H1 (cell line): Measurements from ENCODE around the gene PAOX. TPM values are rescaled to one million over a fixed set of nuclear protein-coding genes. Genes with fewer than 3 reads are reported as not detected.
A peak's percentile ranks its signal among the peaks of the same experiment; 100 is the strongest.

Experiments used
- CTCF ChIA-PET: fragments of 300-600 bp; sonication (Branson Sonifier 250); formaldehyde crosslinking; loops from one replicate; lab custom pipeline; 2021; ENCODE audit not compliant: partially characterized antibody; lab: Charles Lee
- POLR2A ChIA-PET: fragments of 300-600 bp; sonication (Branson Sonifier 250); formaldehyde crosslinking; loops from one replicate; lab custom pipeline; 2021; ENCODE audit warnings: inconsistent platforms; ENCODE audit not compliant: partially characterized antibody; lab: Charles Lee
- DNase-seq, 2 experiments: peaks; one replicate each; pipeline versions ENCODE4 v3.0.0 to v3.0.0-alpha.2; 2010 to 2022; ENCODE audit warnings: low spot score in 2 of 2, low read depth in 1 of 2, mixed read lengths in 1 of 2
- FAIRE-seq: peaks from 2 replicates; lab custom pipeline; 2011; peaks lifted over from hg19 to GRCh38; lab: Jason Lieb, UNC
- H2AFZ ChIP-seq: 2 replicates; pipeline ENCODE4 v1.8.1; 2012; ENCODE audit warnings: low read length, inconsistent platforms
- H2AK5ac ChIP-seq: 2 replicates; pipeline ENCODE4 v1.6.1; 2013; ENCODE audit warnings: low read depth, low read length
- H2BK120ac ChIP-seq: replicated peaks from 2 replicates; pipeline ENCODE3; 2013; ENCODE audit warnings: low read depth, low read length, inconsistent platforms
- H2BK12ac ChIP-seq: 2 replicates; pipeline ENCODE4 v1.6.1; 2013; ENCODE audit warnings: low read depth, low read length
- H2BK15ac ChIP-seq: 2 replicates; pipeline ENCODE4 v1.6.1; 2013; ENCODE audit warnings: low read length
- H2BK20ac ChIP-seq: 2 replicates; pipeline ENCODE4 v1.6.1; 2013; ENCODE audit warnings: low read length
- H2BK5ac ChIP-seq: 2 replicates; pipeline ENCODE4 v1.6.1; 2013; ENCODE audit warnings: low read depth, low read length
- H3K14ac ChIP-seq: 2 replicates; pipeline ENCODE4 v1.6.1; 2013; ENCODE audit warnings: inconsistent platforms; ENCODE audit not compliant: insufficient read length
- H3K18ac ChIP-seq: 2 replicates; pipeline ENCODE4 v1.6.1; 2013; ENCODE audit warnings: low read length; ENCODE audit errors: extremely low read depth
- H3K23ac ChIP-seq: 2 replicates; pipeline ENCODE4 v1.6.1; 2013; ENCODE audit warnings: inconsistent platforms; ENCODE audit not compliant: insufficient read length
- H3K23me2 ChIP-seq: 2 replicates; pipeline ENCODE4 v1.6.1; 2013; ENCODE audit warnings: low read depth, low read length
- H3K27ac ChIP-seq: 2 replicates; pipeline ENCODE4 v1.6.1; 2011; ENCODE audit warnings: low read depth, low read length, inconsistent platforms
- H3K27me3 ChIP-seq, 4 experiments: replicated peaks in 1 of 4; 1 replicate in 1 of 4; 2 replicates in 3 of 4; pipeline versions ENCODE4 v1.6.1 to v1.8.1; 2011 to 2013; ENCODE audit warnings: low read length in 3 of 4, mild to moderate bottlenecking in 3 of 4, inconsistent platforms in 2 of 4, mixed read lengths in 2 of 4, moderate library complexity in 1 of 4; ENCODE audit not compliant: control insufficient read depth in 3 of 4, insufficient read depth in 3 of 4; ENCODE audit errors: extremely low read depth in 1 of 4
- H3K36me3 ChIP-seq, 4 experiments: 2 replicates each; pipeline versions ENCODE4 v1.6.1 to v1.8.1; 2011 to 2013; ENCODE audit warnings: mild to moderate bottlenecking in 4 of 4, low read length in 3 of 4, moderate library complexity in 2 of 4, control low read depth in 1 of 4, inconsistent platforms in 1 of 4; ENCODE audit not compliant: insufficient read depth in 4 of 4, control insufficient read depth in 2 of 4
- H3K4ac ChIP-seq: replicated peaks from 2 replicates; pipeline ENCODE3; 2013; ENCODE audit warnings: low read length, low read depth, mixed read lengths, inconsistent platforms; ENCODE audit not compliant: insufficient read length
- H3K4me1 ChIP-seq, 4 experiments: replicated peaks in 1 of 4; 1 replicate in 1 of 4; 2 replicates in 3 of 4; pipeline versions ENCODE4 v1.6.1 to v1.8.1; 2011 to 2013; ENCODE audit warnings: low read length in 3 of 4, inconsistent platforms in 2 of 4, mixed read lengths in 1 of 4; ENCODE audit not compliant: insufficient read depth in 4 of 4, control insufficient read depth in 3 of 4
- H3K4me2 ChIP-seq, 2 experiments: 2 replicates each; pipeline versions ENCODE4 v1.6.1 to v1.8.1; 2011 to 2013; ENCODE audit warnings: low read depth in 2 of 2, low read length in 2 of 2, control low read depth in 1 of 2, inconsistent platforms in 1 of 2, mild to moderate bottlenecking in 1 of 2; ENCODE audit not compliant: insufficient read depth in 1 of 2
- H3K4me3 ChIP-seq, 4 experiments: fragments of 200-600, 300-600 bp in 1 of 4; sonication (generic), shearing (Covaris generic), sonication (Bioruptor Twin) in 1 of 4; 2 replicates each; pipeline versions ENCODE4 v1.5.1 to v1.8.1; 2011 to 2016; ENCODE audit warnings: low read length in 4 of 4, low read depth in 3 of 4, control low read depth in 2 of 4, inconsistent platforms in 2 of 4, mild to moderate bottlenecking in 2 of 4, mixed read lengths in 1 of 4, moderate library complexity in 1 of 4; ENCODE audit not compliant: insufficient read depth in 2 of 4; ENCODE audit errors: extremely low read depth in 1 of 4
- H3K56ac ChIP-seq: replicated peaks from 2 replicates; pipeline ENCODE3; 2013; ENCODE audit warnings: low read depth, mild to moderate bottlenecking, mixed read lengths, low read length, inconsistent platforms; ENCODE audit not compliant: insufficient read length
- H3K79me1 ChIP-seq: 2 replicates; pipeline ENCODE4 v1.6.1; 2013; ENCODE audit warnings: low read depth, low read length, control low read depth
- H3K79me2 ChIP-seq, 2 experiments: 2 replicates each; pipeline versions ENCODE4 v1.6.1 to v1.8.1; 2012 to 2013; ENCODE audit warnings: low read length in 2 of 2, mild to moderate bottlenecking in 2 of 2, inconsistent platforms in 1 of 2; ENCODE audit not compliant: insufficient read depth in 2 of 2, control insufficient read depth in 1 of 2
- H3K9ac ChIP-seq, 4 experiments: replicated peaks in 1 of 4; 1 replicate in 1 of 4; 2 replicates in 3 of 4; pipeline versions ENCODE4 v1.6.1 to v1.8.1; 2011 to 2013; ENCODE audit warnings: low read depth in 3 of 4, low read length in 3 of 4, control low read depth in 2 of 4, mild to moderate bottlenecking in 2 of 4, moderate library complexity in 2 of 4, inconsistent platforms in 1 of 4; ENCODE audit errors: extremely low read depth in 1 of 4
- H3K9me3 ChIP-seq, 2 experiments: 2 replicates each; pipeline versions ENCODE4 v1.6.1 to v1.8.1; 2012 to 2013; ENCODE audit warnings: mild to moderate bottlenecking in 2 of 2, moderate library complexity in 2 of 2, control low read depth in 1 of 2, inconsistent platforms in 1 of 2, low read depth in 1 of 2, low read length in 1 of 2, mixed read lengths in 1 of 2; ENCODE audit not compliant: insufficient read depth in 2 of 2
- H4K20me1 ChIP-seq, 2 experiments: replicated peaks in 1 of 2; 2 replicates each; pipeline versions ENCODE3 to v1.8.1; 2011 to 2013; ENCODE audit warnings: inconsistent platforms in 2 of 2, low read length in 2 of 2, mild to moderate bottlenecking in 1 of 2; ENCODE audit not compliant: insufficient read depth in 2 of 2, control insufficient read depth in 1 of 2
- H4K5ac ChIP-seq: 2 replicates; pipeline ENCODE4 v1.6.1; 2013; ENCODE audit warnings: low read length, low read depth, mixed read lengths, inconsistent platforms; ENCODE audit not compliant: insufficient read length
- H4K8ac ChIP-seq: 2 replicates; pipeline ENCODE4 v1.8.0; 2013; ENCODE audit warnings: mild to moderate bottlenecking, moderate library complexity, low read length, inconsistent platforms; ENCODE audit not compliant: insufficient read depth; ENCODE audit errors: extremely low read depth
- H4K91ac ChIP-seq: replicated peaks from 2 replicates; pipeline ENCODE3; 2013; ENCODE audit warnings: low read length, mixed read lengths, inconsistent platforms; ENCODE audit not compliant: insufficient read length
- BCL11A ChIP-seq, 2 experiments: IDR thresholded peaks; one replicate each; pipeline ENCODE4 v1.6.1; 2011; ENCODE audit warnings: low read depth in 2 of 2, low read length in 2 of 2, mild to moderate bottlenecking in 2 of 2
- CBX5 ChIP-seq: fragments of 300-800, 300-1000 bp; sonication (generic); IDR thresholded peaks from 2 replicates; pipeline ENCODE4 v1.7.1; 2016; ENCODE audit warnings: antibody characterized with exemption, low read length, low read depth
- CREB1 ChIP-seq: IDR thresholded peaks from 2 replicates; pipeline ENCODE4 v1.6.1; 2012; ENCODE audit warnings: inconsistent platforms
- E2F6 ChIP-seq: IDR thresholded peaks from 2 replicates; pipeline ENCODE4 v1.6.1; 2012; ENCODE audit warnings: inconsistent platforms
- KDM1A ChIP-seq: fragments of 200-600, 300-600 bp; sonication (generic); IDR thresholded peaks from 2 replicates; pipeline ENCODE4 v1.7.1; 2016; ENCODE audit warnings: mild to moderate bottlenecking, low read length, borderline replicate concordance
- NANOG ChIP-seq: IDR thresholded peaks from 2 replicates; pipeline ENCODE4 v1.6.1; 2011; ENCODE audit warnings: low read length, low read depth, mild to moderate bottlenecking, inconsistent platforms; ENCODE audit not compliant: insufficient read depth, poor library complexity, severe bottlenecking
- NRF1 ChIP-seq: IDR thresholded peaks from 2 replicates; pipeline ENCODE4 v1.6.1; 2011; ENCODE audit warnings: mild to moderate bottlenecking, low read depth, low read length, improper control_type of control experiment
- TAF1 ChIP-seq: IDR thresholded peaks from 2 replicates; pipeline ENCODE4 v1.6.1; 2011; ENCODE audit warnings: mild to moderate bottlenecking, low read depth, low read length
- YY1 ChIP-seq: IDR thresholded peaks from 2 replicates; pipeline ENCODE4 v1.6.1; 2011; ENCODE audit warnings: low read depth, mild to moderate bottlenecking, low read length
- WGBS, 2 experiments: shearing (Covaris generic) in 1 of 2; methylation state at CpG; one replicate each; pipeline versions ENCODE4 v1.1.6 to v1.1.7; 2013 to 2015; ENCODE audit warnings: low lambda C conversion rate in 2 of 2, mixed read lengths in 2 of 2, inconsistent platforms in 1 of 2, low coverage in 1 of 2, missing lambda C conversion rate in 1 of 2; ENCODE audit not compliant: insufficient replicate concordance in 2 of 2, insufficient coverage in 1 of 2, insufficient read length in 1 of 2; ENCODE audit errors: extremely low coverage in 1 of 2, missing lambda C conversion rate in 1 of 2; 5-methylcytosine and 5-hydroxymethylcytosine counted together
- polyA plus RNA-seq, 7 experiments: library from polyadenylated mRNA; depleted of rRNA in 3 of 7; stranded (reverse) in 5 of 7; unstranded in 2 of 7; fragments of >200 nt in 5 of 7; fragments of 200-250 nt in 2 of 7; gene quantifications; 1 replicate in 5 of 7; 2 replicates in 1 of 7; 4 replicates in 1 of 7; pipeline versions ENCODE4 v1.2.1 to v1.2.3, GENCODE V29; 2011 to 2013; ENCODE audit warnings: missing spikeins in 2 of 7, mixed read lengths in 2 of 7
- total RNA-seq: library from RNA; stranded (reverse); fragmentation: NEBNext Ultra II Directional; extraction: Animal tissue kit (Norgen Biotek cat#: 25700); gene quantifications from 2 replicates; pipeline ENCODE4 v1.2.1, GENCODE V29; 2021

Gene PAOX
- total and polyA plus RNA-seq, 2 of the 8 experiments (the other 6 are each of a cell fraction or from before 2014, with no cell fraction given) = 3.7 to 4.3 TPM

GRCh38 chr10:133422807-133423771 is 44.0 kb downstream of the PAOX start:
- CTCF ChIA-PET = no interaction called here

More at GRCh38 chr10:133422807-133423771, 44.0 kb downstream of the PAOX start:
- FAIRE-seq (no peak), DNase-seq (peak in 1 of 2 experiments; percentile 63)
- no peak overlapping the region for H2AK5ac ChIP-seq
- H3K4me2 ChIP-seq = peak overlapping the region; percentile 35 to 65
- no peak overlapping the region for H3K18ac ChIP-seq
- H2BK15ac ChIP-seq = no peak overlapping the region
- no peak overlapping the region for H3K23ac ChIP-seq
- no peak overlapping the region for H2AFZ ChIP-seq
- H4K5ac ChIP-seq = no peak overlapping the region
- 48% methylated on average over 20 of the region's 88 CpGs; no CpG with 5 or more reads in 1 of the 2 experiments for WGBS, 2 experiments
- H3K56ac ChIP-seq = no peak overlapping the region
- TF ChIP-seq NRF1 (no peak), KDM1A (no peak), NANOG (no peak), CREB1 (no peak), BCL11A (IDR thresholded peaks at IDR 0.05; ENCODE audit: low read depth in 2 of 2, low read length in 2 of 2) (no peak), TAF1 (no peak), YY1 (no peak), E2F6 (peak; percentile 3; the same call in 1 of the 2 replicates), CBX5 (no peak)
- 0 out of 2 replicates have a peak overlapping the region, but pooled peaks have one; percentile 25 for H4K8ac ChIP-seq
- H2BK120ac ChIP-seq = no peak overlapping the region
- peaks cover 3% of the 10 kb centered on the region; the same call in 1 of the 2 replicates for H3K23me2 ChIP-seq
- no peaks in the 10 kb centered on the region for H3K79me1 ChIP-seq
- peaks cover 0 to 3% of the 10 kb centered on the region in 2 experiments; a peak in 1 of 4 replicates for H3K9me3 ChIP-seq
- no peak overlapping the region for H2BK5ac ChIP-seq
- POLR2A ChIA-PET = interaction anchor here (0.7 to 1.5 kb wide), 5 partner anchors 29 to 109 kb away, joined by 3 to 4 read pairs (median 3); partner anchors contain the start of genes MTG1, PAOX and PRAP1
- H4K20me1 ChIP-seq = peaks cover 5 to 22% of the 10 kb centered on the region in 2 experiments
- H3K9ac ChIP-seq = no peak overlapping the region
- H3K4me1 ChIP-seq = peaks cover 0 to 6% (median 0%) of the 10 kb centered on the region in 4 experiments; a peak in 2 of 7 replicates
- H3K27ac ChIP-seq = no peak overlapping the region
- H2BK12ac ChIP-seq = no peak overlapping the region
- no peak overlapping the region for H4K91ac ChIP-seq
- H3K4me3 ChIP-seq = peak overlapping the region in 1 of 4 experiments; percentile 49; a peak in 3 of 8 replicates
- H3K79me2 ChIP-seq = no peaks in the 10 kb centered on the region
- peaks cover 0 to 8% (median under 1%) of the 10 kb centered on the region in 4 experiments; a peak in 3 of 7 replicates for H3K27me3 ChIP-seq
- H3K36me3 ChIP-seq = peaks cover 0 to 4% (median 0%) of the 10 kb centered on the region in 4 experiments; a peak in 1 of 8 replicates
- no peak overlapping the region for H3K4ac ChIP-seq
- H2BK20ac ChIP-seq = no peak overlapping the region
- no peak overlapping the region for H3K14ac ChIP-seq
